Esophagus muscularis mucosa (tissue), 4 donors: ENCODE data around the gene RFX7.

ENCODE experiments used
- CTCF ChIP-seq, 3 experiments: fragments of 200-600 bp in 2 of 3; fragments of 450-650 bp in 1 of 3; sonication (generic) in 2 of 3; IDR thresholded peaks; one replicate each; pipeline ENCODE4 v1.5.1; 2017 to 2019; ENCODE audit warnings: antibody characterized with exemption in 3 of 3, mild to moderate bottlenecking in 2 of 3, moderate library complexity in 1 of 3
- EP300 ChIP-seq: sonication (generic); formaldehyde crosslinking; IDR thresholded peaks from one replicate; pipeline ENCODE4 v1.6.1; 2017; ENCODE audit warnings: antibody characterized with exemption
- POLR2A ChIP-seq: fragments of 450-650 bp; IDR thresholded peaks from one replicate; pipeline ENCODE4 v1.6.1; 2017; ENCODE audit warnings: antibody characterized with exemption, moderate library complexity, mild to moderate bottlenecking, low read depth
- POLR2AphosphoS5 ChIP-seq, 2 donors: sonication (generic); formaldehyde crosslinking; IDR thresholded peaks; one replicate each; pipeline ENCODE4 v1.6.1; 2017; ENCODE audit warnings: antibody characterized with exemption in 2 of 2

GRCh38 chr15:56176996-56177395 is 66.7 kb downstream of the RFX7 start:
- TF ChIP-seq POLR2A (no peak), CTCF (IDR thresholded peaks at IDR 0.05) (no peak), EP300 (no peak), POLR2AphosphoS5 (IDR thresholded peaks at IDR 0.05) (no peak)
